Measurements from ENCODE around the gene ZNF385C. TPM values are rescaled to one million over a fixed set of nuclear protein-coding genes. Genes with fewer than 3 reads are reported as not detected.
A peak's percentile ranks its signal among the peaks of the same experiment; 100 is the strongest.
"Not testable (repeated sequence)": the region's sequence is repeated elsewhere in the genome, so short reads cannot be mapped to it uniquely, and the experiment has no call there.

The ZNF385C gene
- total RNA-seq, 6 donors from 2014 or later = 0.30 to 2.1 (median 0.44) TPM

DNA sequence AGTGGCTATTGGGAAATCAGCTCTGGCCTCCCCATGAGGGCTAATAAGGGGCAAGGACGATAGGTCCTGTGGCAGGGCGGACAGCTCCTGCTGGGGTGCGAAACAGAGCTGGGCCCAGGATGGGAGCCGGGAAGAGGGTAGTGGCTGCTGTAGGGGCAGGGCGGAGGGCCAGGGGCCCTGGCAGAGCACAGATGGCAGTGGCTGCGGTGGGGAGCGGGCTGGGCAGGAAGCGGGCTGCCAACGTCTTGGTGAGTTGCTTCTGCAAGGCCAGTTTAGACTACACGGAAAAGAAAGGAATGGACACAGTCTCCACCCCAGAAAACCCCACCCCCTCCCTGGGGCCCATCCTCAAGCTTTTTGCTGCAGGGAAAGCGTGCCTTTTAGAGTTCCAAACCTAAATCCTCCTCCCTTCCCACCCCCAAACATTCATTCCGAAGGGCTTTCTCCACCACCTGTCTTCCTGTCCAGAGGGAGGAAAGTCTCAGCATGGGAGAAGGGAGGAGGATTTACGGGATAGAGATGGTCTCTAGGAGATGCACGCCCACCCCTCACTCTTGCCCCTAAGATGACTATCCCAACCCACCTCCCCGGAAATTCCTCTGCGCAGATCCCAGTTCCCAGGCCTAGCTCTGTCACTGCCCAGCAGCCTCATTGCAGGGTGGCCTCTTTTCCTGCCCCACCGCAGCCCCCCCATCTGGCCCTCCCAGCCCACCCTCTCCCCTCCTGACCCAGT, 71.2 kb downstream of the ZNF385C start:
- 50 to 55% methylated on average over 15 to 16 of the region's 17 CpGs for WGBS, 2 donors
- Histone ChIP-seq H3K27ac (no peak overlapping the region), H3K27me3 (no peaks in the 10 kb centered on the region), H3K36me3 (peaks cover 0 to 24% (median 22%) of the 10 kb centered on the region in 4 donors), H3K4me3 (no peak overlapping the region), H3K4me1 (peaks cover 18 to 27% (median 25%) of the 10 kb centered on the region in 4 donors), H3K9me3 (no peaks in the 10 kb centered on the region)
- TF ChIP-seq EP300 (IDR thresholded peaks at IDR 0.05) = no peak
- TF ChIP-seq, protein P1, sequence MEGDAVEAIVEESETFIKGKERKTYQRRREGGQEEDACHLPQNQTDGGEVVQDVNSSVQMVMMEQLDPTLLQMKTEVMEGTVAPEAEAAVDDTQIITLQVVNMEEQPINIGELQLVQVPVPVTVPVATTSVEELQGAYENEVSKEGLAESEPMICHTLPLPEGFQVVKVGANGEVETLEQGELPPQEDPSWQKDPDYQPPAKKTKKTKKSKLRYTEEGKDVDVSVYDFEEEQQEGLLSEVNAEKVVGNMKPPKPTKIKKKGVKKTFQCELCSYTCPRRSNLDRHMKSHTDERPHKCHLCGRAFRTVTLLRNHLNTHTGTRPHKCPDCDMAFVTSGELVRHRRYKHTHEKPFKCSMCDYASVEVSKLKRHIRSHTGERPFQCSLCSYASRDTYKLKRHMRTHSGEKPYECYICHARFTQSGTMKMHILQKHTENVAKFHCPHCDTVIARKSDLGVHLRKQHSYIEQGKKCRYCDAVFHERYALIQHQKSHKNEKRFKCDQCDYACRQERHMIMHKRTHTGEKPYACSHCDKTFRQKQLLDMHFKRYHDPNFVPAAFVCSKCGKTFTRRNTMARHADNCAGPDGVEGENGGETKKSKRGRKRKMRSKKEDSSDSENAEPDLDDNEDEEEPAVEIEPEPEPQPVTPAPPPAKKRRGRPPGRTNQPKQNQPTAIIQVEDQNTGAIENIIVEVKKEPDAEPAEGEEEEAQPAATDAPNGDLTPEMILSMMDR (IDR thresholded peaks at IDR 0.05) = no peak
- no peak for TF ChIP-seq POLR2AphosphoS5 (IDR thresholded peaks at IDR 0.05)
- TF ChIP-seq POLR2A (IDR thresholded peaks at IDR 0.05) = no peak
- DNase-seq (peak in 1 of 2 donors; percentile 69), ATAC-seq (ENCODE audit: low FRiP score in 2 of 2) (no peak)

DNA sequence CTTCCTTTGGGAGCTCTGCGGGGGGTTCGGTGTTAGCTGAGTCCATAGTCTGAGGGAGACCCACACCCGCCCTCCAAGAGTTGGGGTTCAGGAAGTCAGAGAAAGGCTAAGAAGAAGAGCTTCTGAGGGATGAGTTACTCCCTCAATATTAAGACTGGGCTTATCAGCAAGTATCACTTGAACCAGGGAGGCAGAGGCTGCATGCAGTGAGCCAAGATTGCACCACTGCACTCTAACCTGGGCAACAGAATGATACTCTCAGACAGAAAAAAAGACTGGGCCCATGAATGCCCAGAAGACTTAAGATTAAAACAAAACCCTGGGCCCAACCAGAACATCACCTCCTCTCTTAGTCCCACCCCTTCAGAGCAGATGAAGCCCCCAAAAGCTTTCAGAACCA, 72.3 kb downstream of the ZNF385C start:
- TF ChIP-seq, protein P1 (IDR thresholded peaks at IDR 0.05) = no peak
- TF ChIP-seq EP300 (IDR thresholded peaks at IDR 0.05) (no peak), POLR2AphosphoS5 (IDR thresholded peaks at IDR 0.05) (no peak), POLR2A (IDR thresholded peaks at IDR 0.05) (no peak)
- 98 to 100% methylated on average over 3 of the region's 3 CpGs for WGBS, 2 donors
- Histone ChIP-seq H3K4me3 (no peak overlapping the region), H3K36me3 (peaks cover 0 to 27% (median 24%) of the 10 kb centered on the region in 4 donors), H3K27me3 (no peaks in the 10 kb centered on the region), H3K4me1 (peaks cover 24 to 34% (median 32%) of the 10 kb centered on the region in 4 donors), H3K9me3 (no peaks in the 10 kb centered on the region), H3K27ac (no peak overlapping the region)
- DNase-seq = no peak
- ATAC-seq (ENCODE audit: low FRiP score in 2 of 2) = no peak

DNA sequence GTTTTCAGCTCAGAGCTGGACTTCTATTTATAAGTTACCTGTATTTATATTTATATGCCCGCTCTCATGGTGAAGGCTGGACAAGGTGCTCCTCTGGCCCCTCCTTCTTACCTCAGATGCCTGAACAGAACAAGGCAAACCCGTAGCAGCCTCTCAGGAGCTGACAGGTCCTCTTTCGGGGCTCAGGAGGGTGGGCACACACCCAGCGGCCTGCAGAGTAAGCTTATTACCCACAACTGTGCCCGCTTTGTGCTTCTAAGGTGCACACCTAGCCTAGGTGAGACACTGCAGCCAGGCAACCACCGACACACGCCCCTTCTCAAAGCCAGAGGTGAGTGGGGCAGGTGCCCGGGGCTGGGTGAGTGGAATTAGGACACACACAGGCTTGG, 73.1 kb downstream of the ZNF385C start:
- Histone ChIP-seq H3K9me3 (no peaks in the 10 kb centered on the region), H3K4me3 (no peak overlapping the region), H3K4me1 (peaks cover 29 to 41% (median 38%) of the 10 kb centered on the region in 4 donors), H3K36me3 (peaks cover 0 to 27% (median 24%) of the 10 kb centered on the region in 4 donors), H3K27me3 (no peaks in the 10 kb centered on the region), H3K27ac (peak overlapping the region; percentile 76 to 85 (median 83))
- 59 to 81% methylated on average over 8 of the region's 8 CpGs for WGBS, 2 donors
- DNase-seq = no peak
- TF ChIP-seq, protein P1 (IDR thresholded peaks at IDR 0.05) = no peak
- peak in 1 of 4 donors; percentile 2 for TF ChIP-seq POLR2A (IDR thresholded peaks at IDR 0.05)
- ATAC-seq (ENCODE audit: low FRiP score in 2 of 2) = peak; percentile 1

DNA sequence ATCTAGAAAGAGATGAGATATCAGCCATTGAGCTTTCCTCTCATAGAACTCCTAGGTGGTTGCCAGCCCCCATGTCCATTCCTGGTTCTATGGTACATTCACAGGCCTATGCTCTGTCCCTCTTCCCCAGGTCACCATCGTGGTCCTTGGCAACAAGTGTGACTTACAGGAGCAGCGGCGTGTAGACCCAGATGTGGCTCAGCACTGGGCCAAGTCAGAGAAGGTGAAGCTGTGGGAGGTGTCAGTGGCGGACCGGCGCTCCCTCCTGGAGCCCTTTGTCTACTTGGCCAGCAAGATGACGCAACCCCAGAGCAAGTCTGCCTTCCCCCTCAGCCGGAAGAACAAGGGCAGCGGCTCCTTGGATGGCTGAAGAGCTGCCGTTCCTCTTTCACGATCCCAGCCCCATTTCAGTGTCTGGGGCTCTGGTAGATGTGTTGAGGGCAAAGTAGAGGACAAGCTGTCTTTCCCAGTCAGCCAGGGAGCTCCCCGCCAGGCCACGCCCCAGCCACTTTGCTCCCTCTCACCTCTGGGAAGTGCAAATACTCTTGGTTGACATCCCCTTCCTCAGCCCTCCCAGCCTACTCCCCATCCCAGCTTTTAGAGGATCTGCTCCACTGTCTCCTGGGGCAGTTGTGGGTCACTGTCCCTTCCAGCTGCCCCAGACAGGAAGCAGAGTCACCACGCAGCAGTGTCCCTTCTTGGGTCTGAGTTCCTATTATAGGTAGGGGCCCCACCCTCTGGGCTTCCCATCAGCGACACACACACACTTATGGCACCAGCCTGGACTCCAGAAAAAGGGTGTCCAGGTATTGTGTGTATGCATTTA, 74.5 kb downstream of the ZNF385C start:
- DNase-seq (peak; percentile 54 to 86), ATAC-seq (ENCODE audit: low FRiP score in 2 of 2) (peak in 1 of 2 donors; percentile 44)
- H3K36me3 ChIP-seq = peaks cover 0 to 27% (median 24%) of the 10 kb centered on the region in 4 donors
- 45 to 78% methylated on average over 15 of the region's 15 CpGs for WGBS, 2 donors
- H3K27ac ChIP-seq = peak overlapping the region; percentile 76 to 85 (median 83)
- no peaks in the 10 kb centered on the region for H3K9me3 ChIP-seq
- TF ChIP-seq POLR2AphosphoS5 (IDR thresholded peaks at IDR 0.05) = no peak
- no peak for TF ChIP-seq EP300 (IDR thresholded peaks at IDR 0.05)
- TF ChIP-seq, protein P1 (IDR thresholded peaks at IDR 0.05) = no peak
- peak in 1 of 4 donors; percentile 16 for TF ChIP-seq POLR2A (IDR thresholded peaks at IDR 0.05)
- H3K4me1 ChIP-seq = peaks cover 34 to 47% (median 43%) of the 10 kb centered on the region in 4 donors
- H3K4me3 ChIP-seq = no peak overlapping the region
- H3K27me3 ChIP-seq = no peaks in the 10 kb centered on the region

DNA sequence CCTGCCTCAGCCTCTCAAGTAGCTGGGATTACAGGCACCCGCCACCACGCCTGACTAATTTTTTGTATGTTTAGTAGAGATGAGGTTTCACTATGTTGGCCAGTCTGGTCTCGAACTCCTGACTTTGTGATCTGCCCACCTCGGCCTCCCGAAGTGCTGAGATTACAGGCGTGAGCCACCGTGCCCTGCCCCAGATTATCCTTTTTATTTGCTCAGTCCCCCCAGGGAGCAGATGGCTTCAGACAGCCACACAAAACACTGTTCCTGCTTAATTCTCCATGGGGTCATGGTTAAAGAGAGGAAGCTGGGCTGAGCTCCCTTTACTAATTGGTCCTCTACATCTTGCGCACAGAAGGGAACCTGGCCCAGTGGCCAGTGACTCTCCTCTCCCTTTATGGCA, 77.4 kb downstream of the ZNF385C start:
- H3K4me1 ChIP-seq = peaks cover 45 to 64% (median 57%) of the 10 kb centered on the region in 4 donors
- not testable (repeated sequence) for H3K27me3 ChIP-seq; DNase-seq; ATAC-seq (ENCODE audit: low FRiP score in 2 of 2); H3K9me3 ChIP-seq
- 66 to 83% methylated on average over 8 of the region's 8 CpGs for WGBS, 2 donors
- peak overlapping the region in 2 of 4 donors; percentile 91 to 95 for H3K27ac ChIP-seq
- H3K4me3 ChIP-seq = peak overlapping the region; percentile 70 to 88 (median 83)
- H3K36me3 ChIP-seq = peaks cover 0 to 27% (median 24%) of the 10 kb centered on the region in 4 donors
